Adrenal gland (tissue), 12 donors: ENCODE results near the gene NCK1. TPM values are rescaled to one million over a fixed set of nuclear protein-coding genes. Genes with fewer than 3 reads are reported as not detected.
A peak's percentile ranks its signal among the peaks of the same experiment; 100 is the strongest.

ENCODE experiments used
- DNase-seq, 7 donors: peaks; one replicate each; pipeline ENCODE4 v3.0.0-alpha.2; 2019 to 2020
- H3K27ac ChIP-seq, 5 donors: fragments of 200-600 bp; sonication (generic) in 4 of 5; 1 replicate in 3 of 5; 2 replicates in 2 of 5; pipeline versions ENCODE4 v1.5.1 to v1.8.0; 2016 to 2020; ENCODE audit warnings: mild to moderate bottlenecking in 1 of 5
- H3K27me3 ChIP-seq: fragments of 200-600 bp; 2 replicates; pipeline ENCODE4 v1.8.0; 2021
- H3K36me3 ChIP-seq, 2 donors: fragments of 200-600 bp; replicated peaks in 1 of 2; 1 replicate in 1 of 2; 2 replicates in 1 of 2; pipeline versions ENCODE4 v1.5.1 to v1.8.0; 2018 to 2022
- H3K4me1 ChIP-seq, 2 donors: fragments of 200-600 bp; replicated peaks in 1 of 2; 1 replicate in 1 of 2; 2 replicates in 1 of 2; pipeline versions ENCODE4 v1.5.1 to v1.8.0; 2018 to 2021
- H3K4me3 ChIP-seq, 4 donors: fragments of 200-600 bp; sonication (generic) in 3 of 4; one replicate each; pipeline ENCODE4 v1.5.1; 2016 to 2018
- H3K9me3 ChIP-seq, 3 donors: fragments of 200-600 bp; sonication (generic) in 1 of 3; replicated peaks in 1 of 3; 1 replicate in 2 of 3; 2 replicates in 1 of 3; pipeline versions ENCODE4 v1.5.1 to v1.8.0; 2016 to 2021
- POLR2A ChIP-seq, 2 donors: fragments of 450-650 bp; IDR thresholded peaks; one replicate each; pipeline ENCODE4 v1.6.1; 2017; ENCODE audit warnings: antibody characterized with exemption in 2 of 2, mild to moderate bottlenecking in 2 of 2, moderate library complexity in 1 of 2
- WGBS, 4 donors: extraction: QIAGEN DNeasy Blood & Tissue Kit in 2 of 4; methylation state at CpG; one replicate each; pipeline versions ENCODE4 v1.1.5 to v1.1.7; 2013 to 2017; 5-methylcytosine and 5-hydroxymethylcytosine counted together
- intact Hi-C, 2 donors: fragments of 100-400 bp; cut with DNase I; formaldehyde crosslinking; loops; one replicate each; pipeline versions ENCODE4 v1.14.1 to v1.15.0; 2022 to 2023
- polyA plus RNA-seq, 3 donors: library from polyadenylated mRNA; stranded (reverse); fragments of 200-250 nt in 2 of 3; fragments of 350-450 nt in 1 of 3; fragmentation: Illumina TruSeq in 1 of 3; extraction: RNeasy Lipid Tissue Mini Kit (QIAGEN cat#74804) in 1 of 3; gene quantifications; one replicate each; pipeline ENCODE4 v1.2.3, GENCODE V29; 2013 to 2014
- total RNA-seq, 9 donors: library from RNA; depleted of rRNA in 4 of 9; stranded (reverse); fragments of >200 nt in 4 of 9; fragments of 120-200 nt in 1 of 9; fragmentation: NEBNext Ultra II Directional in 1 of 9; extraction: Animal tissue kit (Norgen Biotek cat#: 25700) in 1 of 9; gene quantifications; one replicate each; pipeline versions ENCODE4 v1.1.0 to v1.2.4, GENCODE V29; 2013 to 2023
- TF ChIP-seq, protein P1 (sequence below), 6 experiments: fragments of 450-650 bp in 4 of 6; fragments of 200-600 bp in 2 of 6; sonication (generic) in 1 of 6; IDR thresholded peaks; 1 replicate in 5 of 6; 2 replicates in 1 of 6; pipeline versions ENCODE4 v1.5.1 to v1.8.0; 2016 to 2021; ENCODE audit warnings: antibody characterized with exemption in 6 of 6, mild to moderate bottlenecking in 2 of 6, moderate library complexity in 1 of 6
- donor health status: healthy with polysubstance abuse.
- donor health status: Bipolar disorder and iron deficiency.
- donor health status: DM: yes; HTN: yes; CAD: no.
- donor health status: DM: no; HTN: no; CAD: no.
- donor health status: DM: no; HTN: no; CAD: no.
- donor health status: DM: yes; HTN: yes; CAD: no.

NCK1 gene
- total and polyA plus RNA-seq, 12 donors: 6.0 to 59.2 (median 36.3) TPM

DNA sequence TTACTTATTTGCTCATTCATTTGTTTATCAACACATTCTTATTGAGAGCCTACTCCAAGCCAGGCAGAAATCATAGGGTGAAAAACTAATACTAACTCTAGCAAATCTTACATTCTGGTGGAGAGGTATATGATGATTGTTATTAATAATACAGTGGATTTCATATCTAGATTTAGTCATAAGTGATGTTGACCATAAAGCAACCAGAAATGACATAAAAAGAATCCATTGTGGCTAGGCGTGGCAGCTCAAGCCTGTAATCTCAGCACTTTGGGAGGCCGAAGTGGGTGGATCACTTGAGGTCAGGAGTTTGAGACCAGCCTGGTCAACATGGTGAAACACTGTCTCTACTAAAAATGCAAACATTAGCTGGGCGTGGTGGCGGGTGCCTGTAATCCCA lies 69.6 kb downstream of the NCK1 start:
- H3K4me1 ChIP-seq: peaks cover 0 to 32% of the 10 kb centered on the region in 2 donors
- no peaks in the 10 kb centered on the region for H3K36me3 ChIP-seq
- DNase-seq: no peak
- TF ChIP-seq, protein P1, sequence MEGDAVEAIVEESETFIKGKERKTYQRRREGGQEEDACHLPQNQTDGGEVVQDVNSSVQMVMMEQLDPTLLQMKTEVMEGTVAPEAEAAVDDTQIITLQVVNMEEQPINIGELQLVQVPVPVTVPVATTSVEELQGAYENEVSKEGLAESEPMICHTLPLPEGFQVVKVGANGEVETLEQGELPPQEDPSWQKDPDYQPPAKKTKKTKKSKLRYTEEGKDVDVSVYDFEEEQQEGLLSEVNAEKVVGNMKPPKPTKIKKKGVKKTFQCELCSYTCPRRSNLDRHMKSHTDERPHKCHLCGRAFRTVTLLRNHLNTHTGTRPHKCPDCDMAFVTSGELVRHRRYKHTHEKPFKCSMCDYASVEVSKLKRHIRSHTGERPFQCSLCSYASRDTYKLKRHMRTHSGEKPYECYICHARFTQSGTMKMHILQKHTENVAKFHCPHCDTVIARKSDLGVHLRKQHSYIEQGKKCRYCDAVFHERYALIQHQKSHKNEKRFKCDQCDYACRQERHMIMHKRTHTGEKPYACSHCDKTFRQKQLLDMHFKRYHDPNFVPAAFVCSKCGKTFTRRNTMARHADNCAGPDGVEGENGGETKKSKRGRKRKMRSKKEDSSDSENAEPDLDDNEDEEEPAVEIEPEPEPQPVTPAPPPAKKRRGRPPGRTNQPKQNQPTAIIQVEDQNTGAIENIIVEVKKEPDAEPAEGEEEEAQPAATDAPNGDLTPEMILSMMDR (IDR thresholded peaks at IDR 0.05): no peak
- TF ChIP-seq POLR2A (IDR thresholded peaks at IDR 0.05): no peak
- H3K4me3 ChIP-seq: peak overlapping the region in 1 of 4 donors; percentile 21
- WGBS, 4 donors: 82 to 96% (median 88%) methylated on average over 4 of the region's 4 CpGs
- H3K9me3 ChIP-seq: peaks cover 0 to 2% (median 0%) of the 10 kb centered on the region in 3 donors
- intact Hi-C loops: no loop called here
- H3K27ac ChIP-seq: no peak overlapping the region
- H3K27me3 ChIP-seq: no peaks in the 10 kb centered on the region

DNA sequence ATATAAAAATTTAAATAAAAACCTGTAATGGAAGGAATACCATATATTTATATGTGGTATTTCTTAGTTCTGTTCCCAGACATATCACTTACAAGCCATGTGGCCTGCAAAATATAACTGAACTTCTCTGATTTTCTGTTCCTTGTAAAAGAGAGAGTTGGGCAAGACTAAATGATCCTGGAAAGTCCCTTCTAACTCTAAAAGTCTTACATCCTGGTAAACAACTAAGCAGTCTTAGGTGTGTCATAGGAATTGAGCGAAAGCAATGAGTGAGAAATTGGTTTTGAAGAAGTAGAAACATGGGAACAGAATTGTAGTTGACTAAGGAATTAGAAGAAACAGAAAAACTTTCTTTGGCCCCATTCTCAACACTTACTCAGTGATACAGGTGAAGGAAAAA lies 70.5 kb downstream of the NCK1 start:
- Histone ChIP-seq H3K36me3 (no peaks in the 10 kb centered on the region), H3K4me1 (peaks cover 0 to 32% of the 10 kb centered on the region in 2 donors), H3K27ac (no peak overlapping the region), H3K9me3 (peaks cover 0 to 7% (median 0%) of the 10 kb centered on the region in 3 donors), H3K4me3 (no peak overlapping the region), H3K27me3 (no peaks in the 10 kb centered on the region)
- DNase-seq: no peak
- 74 to 86% (median 81%) methylated on average over 1 of the region's 1 CpG for WGBS, 4 donors
- TF ChIP-seq POLR2A (IDR thresholded peaks at IDR 0.05): no peak
- TF ChIP-seq, protein P1 (IDR thresholded peaks at IDR 0.05): no peak
- intact Hi-C loops: no loop called here

DNA sequence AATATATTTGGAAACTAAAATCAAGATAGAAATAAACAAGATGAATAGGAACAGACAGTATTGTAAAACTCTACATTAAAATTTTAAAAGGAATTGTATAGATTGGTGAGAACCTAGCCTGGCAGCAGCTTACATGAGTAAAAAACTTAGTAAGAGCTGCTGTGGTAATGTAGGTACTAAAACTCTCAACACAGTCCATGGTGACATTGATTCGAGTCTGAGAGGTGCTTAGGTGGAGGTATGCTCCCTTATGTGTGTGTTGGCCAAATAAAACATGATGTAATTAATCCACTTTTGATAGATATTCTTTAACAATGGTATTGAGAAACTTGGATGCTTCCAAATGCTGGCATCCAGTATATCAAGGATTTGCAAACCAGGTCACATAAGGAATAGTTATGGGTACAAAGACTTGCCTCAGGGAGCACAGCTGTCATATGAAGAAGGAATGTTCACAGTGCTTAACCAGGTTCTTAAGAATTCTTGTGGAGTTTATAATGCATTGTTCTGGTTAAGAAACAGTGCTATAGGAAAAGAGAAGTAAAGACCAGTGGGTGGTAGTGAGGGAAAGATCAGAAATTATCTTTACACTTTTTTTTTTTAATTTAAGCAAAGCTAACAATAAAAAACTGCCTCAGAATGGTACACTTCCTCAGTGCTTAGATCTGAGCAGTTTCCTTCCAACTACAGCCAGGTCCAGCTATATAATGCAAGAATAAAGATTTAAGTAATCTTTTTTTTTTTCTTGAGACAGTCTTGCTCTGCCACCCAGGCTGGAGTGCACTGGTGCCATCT lies 71.2 kb downstream of the NCK1 start:
- TF ChIP-seq POLR2A (IDR thresholded peaks at IDR 0.05): no peak
- TF ChIP-seq, protein P1 (IDR thresholded peaks at IDR 0.05): no peak

DNA sequence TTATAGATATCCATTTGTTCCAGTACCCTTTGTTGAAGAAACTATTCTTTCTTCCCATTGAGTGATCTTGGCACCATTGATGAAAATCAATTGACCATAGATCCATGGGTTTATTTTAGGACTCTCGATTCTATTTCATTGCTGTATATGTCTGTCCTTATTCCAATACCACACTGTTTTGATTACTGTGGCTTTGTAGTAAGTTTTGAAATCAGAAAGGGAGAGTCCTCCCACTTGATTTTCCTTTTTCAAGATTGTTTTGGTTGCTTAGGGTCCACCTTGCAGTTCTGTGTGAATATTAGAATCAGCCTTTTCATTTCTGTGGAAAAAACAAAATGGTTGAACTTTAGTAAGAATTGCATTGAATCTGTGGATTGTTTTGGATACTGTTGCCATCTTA lies 75.2 kb downstream of the NCK1 start:
- peaks cover 6 to 25% of the 10 kb centered on the region in 2 donors for H3K4me1 ChIP-seq
- H3K27ac ChIP-seq: no peak overlapping the region
- H3K4me3 ChIP-seq: no peak overlapping the region
- H3K36me3 ChIP-seq: no peaks in the 10 kb centered on the region
- TF ChIP-seq, protein P1 (IDR thresholded peaks at IDR 0.05): no peak
- TF ChIP-seq POLR2A (IDR thresholded peaks at IDR 0.05): no peak
- no peaks in the 10 kb centered on the region for H3K27me3 ChIP-seq
- 93 to 100% (median 97%) methylated on average over 1 of the region's 1 CpG for WGBS, 4 donors
- intact Hi-C loops: no loop called here
- no peak for DNase-seq
- H3K9me3 ChIP-seq: peaks cover 0 to 7% (median 0%) of the 10 kb centered on the region in 3 donors

More for the DNA sequence above, 71.2 kb downstream of the NCK1 start:
- no peak overlapping the region for H3K4me3 ChIP-seq
- H3K36me3 ChIP-seq: no peaks in the 10 kb centered on the region
- peaks cover 2 to 36% of the 10 kb centered on the region in 2 donors for H3K4me1 ChIP-seq
- intact Hi-C loops: no loop called here
- no peaks in the 10 kb centered on the region for H3K27me3 ChIP-seq
- WGBS, 4 donors: 77 to 92% (median 84%) methylated on average over 1 of the region's 1 CpG
- no peak overlapping the region for H3K27ac ChIP-seq
- H3K9me3 ChIP-seq: peaks cover 0 to 7% (median 0%) of the 10 kb centered on the region in 3 donors
- DNase-seq: no peak
